CD4-positive, alpha-beta T cell treated with Interferon gamma for 1 hour (primary cell): Measurements from ENCODE around the gene SUPT4H1.

ENCODE experiments used
- DNase-seq: peaks from one replicate; pipeline ENCODE4 v3.0.0-alpha.2; 2020

SUPT4H1 gene

GRCh38 chr17:58316260-58316960 lies 35.6 kb downstream of the SUPT4H1 start:
- no peak for DNase-seq

- DNase-seq, result no peak
These were observed 36.3 kb downstream of the SUPT4H1 start for GRCh38 chr17:58315750-58316149.

GRCh38 chr17:58315281-58315711 lies 36.7 kb downstream of the SUPT4H1 start:
- no peak for DNase-seq

- no peak for DNase-seq
These were observed 37.3 kb downstream of the SUPT4H1 start for GRCh38 chr17:58314706-58315015.

GRCh38 chr17:58313815-58314705 lies 37.9 kb downstream of the SUPT4H1 start:
- DNase-seq, result no peak

GRCh38 chr17:58312829-58313228 lies 39.2 kb downstream of the SUPT4H1 start:
- DNase-seq, result no peak

- no peak for DNase-seq
These were observed 39.9 kb downstream of the SUPT4H1 start for GRCh38 chr17:58312021-58312630.

GRCh38 chr17:58311429-58311894 lies 40.5 kb downstream of the SUPT4H1 start:
- no peak for DNase-seq

GRCh38 chr17:58310511-58311428 lies 41.2 kb downstream of the SUPT4H1 start:
- no peak for DNase-seq

- no peak for DNase-seq
These were observed 42.1 kb downstream of the SUPT4H1 start for GRCh38 chr17:58309918-58310259.

GRCh38 chr17:58308985-58309917 lies 42.8 kb downstream of the SUPT4H1 start:
- no peak for DNase-seq

GRCh38 chr17:58308173-58308984 lies 43.6 kb downstream of the SUPT4H1 start:
- DNase-seq, result peak; percentile 25

- no peak for DNase-seq
These were observed 44.4 kb downstream of the SUPT4H1 start for GRCh38 chr17:58307468-58308172.

- no peak for DNase-seq
These were observed 45.7 kb downstream of the SUPT4H1 start for GRCh38 chr17:58306131-58306951.

GRCh38 chr17:58305626-58306025 lies 46.4 kb downstream of the SUPT4H1 start:
- no peak for DNase-seq

GRCh38 chr17:58304750-58305486 lies 47.1 kb downstream of the SUPT4H1 start:
- DNase-seq, result no peak

GRCh38 chr17:58303971-58304749 lies 47.8 kb downstream of the SUPT4H1 start:
- peak; percentile 65 for DNase-seq
